Measurements from ENCODE around the gene EXD3.
A peak's percentile ranks its signal among the peaks of the same experiment; 100 is the strongest.

- TF ChIP-seq CTCF (conservative IDR thresholded peaks at IDR 0.05 in 1 of 2, IDR thresholded peaks at IDR 0.05 in 1 of 2; ENCODE audit: low read depth in 1 of 2, low read length in 2 of 2), result peak; percentile 26 to 56
- TF ChIP-seq EZH2 (IDR thresholded peaks at IDR 0.05; ENCODE audit: low read length, missing control alignments), result no peak
Measured at GRCh38 chr9:137286975-137287383, 136.0 kb downstream of the EXD3 start.
